Heart left ventricle (tissue), 16 donors: Measurements from ENCODE around the gene DIAPH3. TPM values are rescaled to one million over a fixed set of nuclear protein-coding genes. Genes with fewer than 3 reads are reported as not detected.

Source experiments
- ATAC-seq, 4 donors: fragments of 200-7000 bp; cut with Tn5 transposase; one replicate each; pipeline ENCODE4 v1.9.1; 2020 to 2022; ENCODE audit warnings: moderate library complexity in 4 of 4, mild to moderate bottlenecking in 3 of 4, moderate number of reproducible peaks in 1 of 4
- DNase-seq, 5 donors: peaks; one replicate each; pipeline ENCODE4 v3.0.0-alpha.2; 2020
- H3K27ac ChIP-seq, 12 donors: fragments of 200-600 bp; sonication (generic) in 4 of 12; one replicate each; pipeline versions ENCODE4 v1.5.0 to v1.8.0; 2016 to 2022; ENCODE audit warnings: mild to moderate bottlenecking in 2 of 12
- H3K27me3 ChIP-seq, 9 donors: fragments of 200-600 bp; sonication (generic) in 2 of 9; one replicate each; pipeline versions ENCODE4 v1.5.1 to v1.8.0; 2016 to 2022; ENCODE audit warnings: mild to moderate bottlenecking in 3 of 9
- H3K36me3 ChIP-seq, 9 donors: fragments of 200-600 bp; sonication (generic) in 2 of 9; one replicate each; pipeline versions ENCODE4 v1.5.0 to v1.8.0; 2018 to 2022; ENCODE audit warnings: mild to moderate bottlenecking in 2 of 9
- H3K4me1 ChIP-seq, 12 donors: fragments of 200-600 bp; sonication (generic) in 4 of 12; one replicate each; pipeline versions ENCODE4 v1.5.0 to v1.8.0; 2016 to 2022; ENCODE audit warnings: mild to moderate bottlenecking in 3 of 12
- H3K4me3 ChIP-seq, 12 donors: fragments of 200-600 bp; sonication (generic) in 4 of 12; one replicate each; pipeline versions ENCODE4 v1.5.0 to v1.8.0; 2017 to 2022; ENCODE audit warnings: mild to moderate bottlenecking in 9 of 12, moderate library complexity in 4 of 12
- H3K9me3 ChIP-seq, 12 donors: fragments of 200-600 bp; sonication (generic) in 4 of 12; one replicate each; pipeline versions ENCODE4 v1.5.0 to v1.8.0; 2016 to 2022; ENCODE audit warnings: mild to moderate bottlenecking in 1 of 12
- CTCF ChIP-seq, 12 donors: fragments of 200-600 bp; sonication (generic) in 4 of 12; IDR thresholded peaks; one replicate each; pipeline versions ENCODE4 v1.5.0 to v1.8.0; 2018 to 2022; ENCODE audit warnings: antibody characterized with exemption in 12 of 12, mild to moderate bottlenecking in 5 of 12
- POLR2A ChIP-seq, 2 donors: fragments of 450-650 bp; IDR thresholded peaks; one replicate each; pipeline ENCODE4 v1.6.1; 2017; ENCODE audit warnings: antibody characterized with exemption in 2 of 2, mild to moderate bottlenecking in 2 of 2, moderate library complexity in 2 of 2
- WGBS, 4 donors: extraction: QIAGEN DNeasy Blood & Tissue Kit in 2 of 4; methylation state at CpG; one replicate each; pipeline versions ENCODE4 v1.1.5 to v1.1.7; 2013 to 2018; 5-methylcytosine and 5-hydroxymethylcytosine counted together
- intact Hi-C, 10 donors: fragments of 100-400 bp; cut with DNase I; formaldehyde crosslinking; loops; one replicate each; pipeline versions ENCODE4 v1.11.1 to v1.14.2; 2022
- polyA plus RNA-seq, 2 donors: library from polyadenylated mRNA; stranded (reverse); fragments of 200-250 nt; gene quantifications; one replicate each; pipeline ENCODE4 v1.2.3, GENCODE V29; 2013
- total RNA-seq, 9 donors: library from RNA; depleted of rRNA in 2 of 9; stranded (reverse); fragments of >200 nt in 2 of 9; fragmentation: NEBNext Ultra II Directional in 3 of 9; extraction: Animal tissue kit (Norgen Biotek cat#: 25700) in 3 of 9; gene quantifications; one replicate each; pipeline versions ENCODE4 v1.1.0 to v1.2.4, GENCODE V29; 2016 to 2023
- donor health status: ischemic (EF 13 %, LVEDD 7.1; RV severe dilation, severe dysfunction).
- donor health status: healthy with polysubstance abuse.
- donor health status: DM: no; HTN: yes; CAD: no.
- donor health status: DM: no; HTN: no; CAD: no.
- donor health status: ischemic (EF 25% LVEDD 6.9; RV normal size, moderate dysfunction).
- donor health status: ischemic (EF 25% LVEDD 5.7; RV mildly dilated, moderate dysfunction).
- donor health status: healthy.
- donor health status: DM: yes; HTN: yes; CAD: no.
- donor health status: ischemic (EF 35%, LVEDD 5.7; RV mildly dilated, moderate dysfunction).
- donor health status: nonischemic (EF 11% LVEDD 7.7; RV severe dilation, severe dysfunction).
- donor health status: DM: yes; HTN: yes; CAD: no.
- donor health status: PGD.
- donor health status: ischemic (EF 29% LVEDD 5.4; RV normal size, mild dysfunction).
- donor health status: nonischemic (EF 23%, LVEDD 6.1; RV moderate dilation, normal function).

DIAPH3 gene
- total and polyA plus RNA-seq, 11 donors = 0.03 to 3.2 (median 0.19) TPM

GRCh38 chr13:59873856-59874255, 289.9 kb downstream of the DIAPH3 start:
- 96 to 99% (median 97%) methylated on average over 7 of the region's 7 CpGs for WGBS, 4 donors
- H3K36me3 ChIP-seq = no peaks in the 10 kb centered on the region
- intact Hi-C loops = no loop called here
- no peaks in the 10 kb centered on the region for H3K27me3 ChIP-seq
- no peak overlapping the region for H3K4me3 ChIP-seq
- no peaks in the 10 kb centered on the region for H3K9me3 ChIP-seq
- no peak for TF ChIP-seq CTCF (IDR thresholded peaks at IDR 0.05)
- no peak for TF ChIP-seq POLR2A (IDR thresholded peaks at IDR 0.05)
- DNase-seq (no peak), ATAC-seq (no peak)
- H3K27ac ChIP-seq = no peak overlapping the region
- no peaks in the 10 kb centered on the region for H3K4me1 ChIP-seq

GRCh38 chr13:59873309-59873708, 290.4 kb downstream of the DIAPH3 start:
- ATAC-seq (no peak), DNase-seq (no peak)
- TF ChIP-seq POLR2A (IDR thresholded peaks at IDR 0.05) = no peak
- no peak for TF ChIP-seq CTCF (IDR thresholded peaks at IDR 0.05)
- Histone ChIP-seq H3K4me3 (no peak overlapping the region), H3K36me3 (no peaks in the 10 kb centered on the region), H3K4me1 (no peaks in the 10 kb centered on the region), H3K9me3 (no peaks in the 10 kb centered on the region), H3K27ac (no peak overlapping the region), H3K27me3 (no peaks in the 10 kb centered on the region)
- intact Hi-C loops = no loop called here
- 84 to 91% (median 90%) methylated on average over 3 of the region's 3 CpGs for WGBS, 4 donors

- H3K4me3 ChIP-seq = no peak overlapping the region
- no peaks in the 10 kb centered on the region for H3K27me3 ChIP-seq
- TF ChIP-seq CTCF (IDR thresholded peaks at IDR 0.05) (no peak), POLR2A (IDR thresholded peaks at IDR 0.05) (no peak)
- H3K9me3 ChIP-seq = no peaks in the 10 kb centered on the region
- ATAC-seq = no peak
- H3K4me1 ChIP-seq = no peaks in the 10 kb centered on the region
- intact Hi-C loops = no loop called here
- H3K27ac ChIP-seq = no peak overlapping the region
- WGBS, 4 donors = 66 to 79% (median 72%) methylated on average over 5 of the region's 5 CpGs
- no peak for DNase-seq
- H3K36me3 ChIP-seq = no peaks in the 10 kb centered on the region
Observed at GRCh38 chr13:59867867-59868266, 295.9 kb downstream of the DIAPH3 start.

GRCh38 chr13:59865398-59865797, 298.3 kb downstream of the DIAPH3 start:
- Histone ChIP-seq H3K27ac (no peak overlapping the region), H3K27me3 (no peaks in the 10 kb centered on the region), H3K4me3 (no peak overlapping the region), H3K9me3 (no peaks in the 10 kb centered on the region), H3K4me1 (no peaks in the 10 kb centered on the region), H3K36me3 (no peaks in the 10 kb centered on the region)
- intact Hi-C loops = no loop called here
- TF ChIP-seq POLR2A (IDR thresholded peaks at IDR 0.05) (no peak), CTCF (IDR thresholded peaks at IDR 0.05) (no peak)
- ATAC-seq = no peak
- WGBS, 4 donors = 39 to 58% (median 51%) methylated on average over 3 of the region's 3 CpGs
- no peak for DNase-seq
